Ramos (cell line): ENCODE measurements around the gene UEVLD.

ENCODE experiments used
- in situ Hi-C: fragments of 300-500 bp; cut with MboI; formaldehyde crosslinking; loops from one replicate; pipeline ENCODE4 v1.14.3; 2022; ENCODE audit warnings: low sequenced_read_pairs; ENCODE audit not compliant: unreplicated experiment

Gene UEVLD

GRCh38 chr11:18521122-18521521 is 67.4 kb downstream of the UEVLD start:
- in situ Hi-C loops, result no loop called here

GRCh38 chr11:18502352-18502751 is 86.2 kb downstream of the UEVLD start:
- in situ Hi-C loops, result no loop called here

- in situ Hi-C loops, result no loop called here
Measured at GRCh38 chr11:18501629-18502028, 86.9 kb downstream of the UEVLD start.

- in situ Hi-C loops, result no loop called here
Measured at GRCh38 chr11:18498039-18498438, 90.5 kb downstream of the UEVLD start.

GRCh38 chr11:18495703-18496102 is 92.8 kb downstream of the UEVLD start:
- in situ Hi-C loops, result no loop called here

GRCh38 chr11:18495271-18495670 is 93.3 kb downstream of the UEVLD start:
- in situ Hi-C loops, result no loop called here

GRCh38 chr11:18493310-18493709 is 95.2 kb downstream of the UEVLD start:
- in situ Hi-C loops, result no loop called here

GRCh38 chr11:18492888-18493287 is 95.6 kb downstream of the UEVLD start:
- in situ Hi-C loops, result no loop called here

- in situ Hi-C loops, result no loop called here
Measured at GRCh38 chr11:18491924-18492323, 96.6 kb downstream of the UEVLD start.

- in situ Hi-C loops, result no loop called here
Measured at GRCh38 chr11:18490736-18491485, 97.6 kb downstream of the UEVLD start.

GRCh38 chr11:18490319-18490718 is 98.2 kb downstream of the UEVLD start:
- in situ Hi-C loops, result no loop called here

GRCh38 chr11:18485913-18486528 is 102.5 kb downstream of the UEVLD start:
- in situ Hi-C loops, result no loop called here
